ENCODE data around the gene DEUP1. TPM values are rescaled to one million over a fixed set of nuclear protein-coding genes. Genes with fewer than 3 reads are reported as not detected.

The DEUP1 gene
- total and polyA plus RNA-seq, 9 of the 15 experiments (the other 6 are each of a cell fraction or from before 2014, with no cell fraction given), result 1.4 to 10.9 (median 9.3) TPM

DNA sequence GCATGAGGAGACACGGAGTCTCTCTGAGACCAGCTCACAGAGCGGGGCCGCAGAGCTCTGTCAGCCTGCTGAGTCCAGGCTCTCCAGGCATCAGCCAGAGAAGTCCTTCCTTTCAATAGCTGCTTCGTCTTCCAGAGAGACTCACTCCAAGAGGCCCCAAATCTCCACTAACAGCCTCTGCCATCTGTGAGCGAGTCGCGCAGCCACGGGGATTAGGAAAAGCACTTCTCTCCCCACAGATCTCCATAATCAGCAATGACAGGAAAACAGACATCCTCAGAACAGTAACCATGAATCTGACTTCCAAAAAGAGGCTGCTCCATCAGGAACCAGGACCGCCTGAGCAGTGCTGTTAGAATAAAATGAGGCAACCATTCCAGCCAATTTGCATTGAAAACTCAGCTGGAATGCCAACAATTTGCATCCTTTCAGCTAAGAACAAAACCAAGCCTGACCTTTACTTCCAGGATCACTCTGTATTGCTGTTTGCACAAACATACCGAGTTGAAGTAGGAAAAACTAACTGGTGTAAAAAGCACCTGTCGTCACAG is 147.2 kb downstream of the DEUP1 start:
- Histone ChIP-seq H3K36me3 (ENCODE audit: control insufficient read depth, insufficient read depth, low read length) (no peaks in the 10 kb centered on the region), H3K4me1 (replicated peaks in 1 of 2; ENCODE audit: control insufficient read depth in 2 of 2, insufficient read depth in 2 of 2, low read length in 2 of 2) (no peaks in the 10 kb centered on the region), H3K9me1 (ENCODE audit: control insufficient read depth, insufficient read depth, low read length) (no peaks in the 10 kb centered on the region), H3K9ac (ENCODE audit: insufficient read depth in 1 of 2, low read depth in 2 of 2, low read length in 2 of 2) (no peak overlapping the region), H2AFZ (ENCODE audit: low read depth, low read length) (no peak overlapping the region), H3K27ac (ENCODE audit: extremely low read depth, low read depth, low read length) (no peak overlapping the region), H3K4me3 (no peak overlapping the region), H3K27me3 (ENCODE audit: control insufficient read depth in 2 of 2, insufficient read depth in 2 of 2, low read length in 2 of 2) (0 out of 5 replicates have a peak, but pooled peaks cover 0 to 3% of the 10 kb centered on the region in 2 experiments), H4K20me1 (replicated peaks; ENCODE audit: control insufficient read depth, insufficient read depth, low read length) (no peaks in the 10 kb centered on the region), H3K79me2 (ENCODE audit: control insufficient read depth, insufficient read depth, low read length) (no peaks in the 10 kb centered on the region), H3K9me3 (replicated peaks; ENCODE audit: control insufficient read depth, insufficient read depth, low read depth, low read length) (no peaks in the 10 kb centered on the region), H3K4me2 (ENCODE audit: insufficient read depth, low read length) (no peak overlapping the region)
- WGBS (ENCODE audit: insufficient coverage, low coverage, missing lambda C conversion rate), result 47% methylated on average over 11 of the region's 11 CpGs
- FAIRE-seq (no peak), DNase-seq (ENCODE audit: extremely low read depth in 1 of 4, low spot score in 3 of 4) (no peak), ATAC-seq (no peak)
- in situ Hi-C loops (cut with MboI) (no loop called here), intact Hi-C loops (cut with micrococcal nuclease) (no loop called here)
- BruUV-seq (replicated peaks), result no TSS peak
- ChIA-PET POLR2A (no interaction called here), CTCF (ENCODE audit: low intra/inter-chr PET ratio) (no interaction called here)
- TF ChIP-seq, protein P1, sequence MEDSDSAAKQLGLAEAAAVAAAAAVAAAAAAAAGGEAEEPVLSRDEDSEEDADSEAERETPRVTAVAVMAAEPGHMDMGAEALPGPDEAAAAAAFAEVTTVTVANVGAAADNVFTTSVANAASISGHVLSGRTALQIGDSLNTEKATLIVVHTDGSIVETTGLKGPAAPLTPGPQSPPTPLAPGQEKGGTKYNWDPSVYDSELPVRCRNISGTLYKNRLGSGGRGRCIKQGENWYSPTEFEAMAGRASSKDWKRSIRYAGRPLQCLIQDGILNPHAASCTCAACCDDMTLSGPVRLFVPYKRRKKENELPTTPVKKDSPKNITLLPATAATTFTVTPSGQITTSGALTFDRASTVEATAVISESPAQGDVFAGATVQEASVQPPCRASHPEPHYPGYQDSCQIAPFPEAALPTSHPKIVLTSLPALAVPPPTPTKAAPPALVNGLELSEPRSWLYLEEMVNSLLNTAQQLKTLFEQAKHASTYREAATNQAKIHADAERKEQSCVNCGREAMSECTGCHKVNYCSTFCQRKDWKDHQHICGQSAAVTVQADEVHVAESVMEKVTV (CRISPR knock-in tag; IDR thresholded peaks at IDR 0.05), result no peak
- TF ChIP-seq KLF1 (tag; IDR thresholded peaks at IDR 0.05), result no peak
- no peak for TF ChIP-seq HMGN3 (IDR thresholded peaks at IDR 0.05; ENCODE audit: borderline replicate concordance, extremely low read depth, insufficient read length, low read depth, low read length)
- TF ChIP-seq NEUROD1 (IDR thresholded peaks at IDR 0.05; ENCODE audit: borderline replicate concordance, low read depth, low read length, partially characterized antibody), result no peak
- TF ChIP-seq, protein P2, sequence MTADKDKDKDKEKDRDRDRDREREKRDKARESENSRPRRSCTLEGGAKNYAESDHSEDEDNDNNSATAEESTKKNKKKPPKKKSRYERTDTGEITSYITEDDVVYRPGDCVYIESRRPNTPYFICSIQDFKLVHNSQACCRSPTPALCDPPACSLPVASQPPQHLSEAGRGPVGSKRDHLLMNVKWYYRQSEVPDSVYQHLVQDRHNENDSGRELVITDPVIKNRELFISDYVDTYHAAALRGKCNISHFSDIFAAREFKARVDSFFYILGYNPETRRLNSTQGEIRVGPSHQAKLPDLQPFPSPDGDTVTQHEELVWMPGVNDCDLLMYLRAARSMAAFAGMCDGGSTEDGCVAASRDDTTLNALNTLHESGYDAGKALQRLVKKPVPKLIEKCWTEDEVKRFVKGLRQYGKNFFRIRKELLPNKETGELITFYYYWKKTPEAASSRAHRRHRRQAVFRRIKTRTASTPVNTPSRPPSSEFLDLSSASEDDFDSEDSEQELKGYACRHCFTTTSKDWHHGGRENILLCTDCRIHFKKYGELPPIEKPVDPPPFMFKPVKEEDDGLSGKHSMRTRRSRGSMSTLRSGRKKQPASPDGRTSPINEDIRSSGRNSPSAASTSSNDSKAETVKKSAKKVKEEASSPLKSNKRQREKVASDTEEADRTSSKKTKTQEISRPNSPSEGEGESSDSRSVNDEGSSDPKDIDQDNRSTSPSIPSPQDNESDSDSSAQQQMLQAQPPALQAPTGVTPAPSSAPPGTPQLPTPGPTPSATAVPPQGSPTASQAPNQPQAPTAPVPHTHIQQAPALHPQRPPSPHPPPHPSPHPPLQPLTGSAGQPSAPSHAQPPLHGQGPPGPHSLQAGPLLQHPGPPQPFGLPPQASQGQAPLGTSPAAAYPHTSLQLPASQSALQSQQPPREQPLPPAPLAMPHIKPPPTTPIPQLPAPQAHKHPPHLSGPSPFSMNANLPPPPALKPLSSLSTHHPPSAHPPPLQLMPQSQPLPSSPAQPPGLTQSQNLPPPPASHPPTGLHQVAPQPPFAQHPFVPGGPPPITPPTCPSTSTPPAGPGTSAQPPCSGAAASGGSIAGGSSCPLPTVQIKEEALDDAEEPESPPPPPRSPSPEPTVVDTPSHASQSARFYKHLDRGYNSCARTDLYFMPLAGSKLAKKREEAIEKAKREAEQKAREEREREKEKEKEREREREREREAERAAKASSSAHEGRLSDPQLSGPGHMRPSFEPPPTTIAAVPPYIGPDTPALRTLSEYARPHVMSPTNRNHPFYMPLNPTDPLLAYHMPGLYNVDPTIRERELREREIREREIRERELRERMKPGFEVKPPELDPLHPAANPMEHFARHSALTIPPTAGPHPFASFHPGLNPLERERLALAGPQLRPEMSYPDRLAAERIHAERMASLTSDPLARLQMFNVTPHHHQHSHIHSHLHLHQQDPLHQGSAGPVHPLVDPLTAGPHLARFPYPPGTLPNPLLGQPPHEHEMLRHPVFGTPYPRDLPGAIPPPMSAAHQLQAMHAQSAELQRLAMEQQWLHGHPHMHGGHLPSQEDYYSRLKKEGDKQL (CRISPR knock-in tag; IDR thresholded peaks at IDR 0.05; ENCODE audit: borderline replicate concordance), result no peak
- no peak for TF ChIP-seq CCNT2 (IDR thresholded peaks at IDR 0.05; ENCODE audit: borderline replicate concordance, extremely low read depth, insufficient read length, low read depth, low read length)
- no peak for TF ChIP-seq ERF (CRISPR knock-in tag; IDR thresholded peaks at IDR 0.05)
- TF ChIP-seq, protein P3, sequence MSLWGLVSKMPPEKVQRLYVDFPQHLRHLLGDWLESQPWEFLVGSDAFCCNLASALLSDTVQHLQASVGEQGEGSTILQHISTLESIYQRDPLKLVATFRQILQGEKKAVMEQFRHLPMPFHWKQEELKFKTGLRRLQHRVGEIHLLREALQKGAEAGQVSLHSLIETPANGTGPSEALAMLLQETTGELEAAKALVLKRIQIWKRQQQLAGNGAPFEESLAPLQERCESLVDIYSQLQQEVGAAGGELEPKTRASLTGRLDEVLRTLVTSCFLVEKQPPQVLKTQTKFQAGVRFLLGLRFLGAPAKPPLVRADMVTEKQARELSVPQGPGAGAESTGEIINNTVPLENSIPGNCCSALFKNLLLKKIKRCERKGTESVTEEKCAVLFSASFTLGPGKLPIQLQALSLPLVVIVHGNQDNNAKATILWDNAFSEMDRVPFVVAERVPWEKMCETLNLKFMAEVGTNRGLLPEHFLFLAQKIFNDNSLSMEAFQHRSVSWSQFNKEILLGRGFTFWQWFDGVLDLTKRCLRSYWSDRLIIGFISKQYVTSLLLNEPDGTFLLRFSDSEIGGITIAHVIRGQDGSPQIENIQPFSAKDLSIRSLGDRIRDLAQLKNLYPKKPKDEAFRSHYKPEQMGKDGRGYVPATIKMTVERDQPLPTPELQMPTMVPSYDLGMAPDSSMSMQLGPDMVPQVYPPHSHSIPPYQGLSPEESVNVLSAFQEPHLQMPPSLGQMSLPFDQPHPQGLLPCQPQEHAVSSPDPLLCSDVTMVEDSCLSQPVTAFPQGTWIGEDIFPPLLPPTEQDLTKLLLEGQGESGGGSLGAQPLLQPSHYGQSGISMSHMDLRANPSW (CRISPR knock-in tag; IDR thresholded peaks at IDR 0.05), result no peak
- no peak for TF ChIP-seq PCBP1 (IDR thresholded peaks at IDR 0.05; ENCODE audit: low read depth, low read length, poor library complexity, severe bottlenecking)
- no peak for TF ChIP-seq ZNF121 (CRISPR knock-in tag; conservative IDR thresholded peaks at IDR 0.05)
